GM12891 (cell line): Measurements from ENCODE around the gene PRMT7.

ENCODE experiments used
- DNase-seq: peaks from one replicate; pipeline ENCODE4 v3.0.0; 2011; ENCODE audit warnings: low spot score; ENCODE audit not compliant: insufficient read length
- FAIRE-seq: peaks from 2 replicates; lab custom pipeline; 2011; peaks lifted over from hg19 to GRCh38; lab: Jason Lieb, UNC
- PAX5 ChIP-seq: IDR thresholded peaks from 2 replicates; pipeline ENCODE4 v1.6.1; 2011; ENCODE audit warnings: low read length, moderate library complexity, mild to moderate bottlenecking; ENCODE audit not compliant: insufficient read depth, severe bottlenecking
- POLR2A ChIP-seq: IDR thresholded peaks from 2 replicates; pipeline ENCODE4 v1.6.1; 2011; ENCODE audit warnings: low read depth, low read length, control low read depth
- POLR2AphosphoS5 ChIP-seq: IDR thresholded peaks from 2 replicates; pipeline ENCODE4 v1.6.1; 2011; ENCODE audit warnings: low read depth, low read length, control low read depth
- POU2F2 ChIP-seq: IDR thresholded peaks from 2 replicates; pipeline ENCODE4 v1.6.1; 2011; ENCODE audit warnings: low read depth, mild to moderate bottlenecking, control low read depth, low read length, moderate library complexity
- SPI1 ChIP-seq: IDR thresholded peaks from 2 replicates; pipeline ENCODE4 v1.6.1; 2011; ENCODE audit warnings: low read depth, low read length, control low read depth
- TAF1 ChIP-seq: IDR thresholded peaks from 2 replicates; pipeline ENCODE4 v1.6.1; 2011; ENCODE audit warnings: low read depth, low read length, control low read depth

The PRMT7 gene

GRCh38 chr16:68403177-68403576 is 92.4 kb downstream of the PRMT7 start:
- DNase-seq (no peak), FAIRE-seq (no peak)
- no peak for TF ChIP-seq POLR2A
- TF ChIP-seq SPI1, result no peak
- TF ChIP-seq PAX5, result no peak
- TF ChIP-seq TAF1, result no peak
- TF ChIP-seq POU2F2, result no peak
- no peak for TF ChIP-seq POLR2AphosphoS5

GRCh38 chr16:68403704-68404103 is 92.9 kb downstream of the PRMT7 start:
- no peak for FAIRE-seq
- TF ChIP-seq POLR2AphosphoS5, result no peak
- no peak for TF ChIP-seq SPI1
- TF ChIP-seq POLR2A, result no peak
- TF ChIP-seq POU2F2, result no peak
- DNase-seq, result no peak

- DNase-seq, result no peak
- no peak for TF ChIP-seq SPI1
- no peak for TF ChIP-seq POLR2AphosphoS5
- no peak for TF ChIP-seq PAX5
- no peak for TF ChIP-seq POLR2A
- no peak for TF ChIP-seq TAF1
- TF ChIP-seq POU2F2, result no peak
- no peak for FAIRE-seq
These were observed 94.0 kb downstream of the PRMT7 start for GRCh38 chr16:68404736-68405345.

- no peak for TF ChIP-seq PAX5
- TF ChIP-seq TAF1, result no peak
- TF ChIP-seq POLR2A, result no peak
- no peak for TF ChIP-seq POU2F2
- TF ChIP-seq SPI1, result no peak
- no peak for DNase-seq
These were observed 95.8 kb downstream of the PRMT7 start for GRCh38 chr16:68406458-68407152.

More at GRCh38 chr16:68406458-68407152, 95.8 kb downstream of the PRMT7 start:
- FAIRE-seq, result no peak
